Stimulated activated naive B cell treated with anti-CD40 and anti-IgM and Interleukin-4, amounts not matched to agents 10 μg/mL and 1 μg/mL and 100 μg/mL, for 72 hours (primary cell): Measurements from ENCODE around the gene SDCCAG8.
"Not testable (repeated sequence)": the region's sequence is repeated elsewhere in the genome, so short reads cannot be mapped to it uniquely, and the experiment has no call there.

Experiments used
- ATAC-seq, 2 donors: fragments of 150-1000 bp; cut with Tn5 transposase; replicated peaks; 2 replicates each; pipeline ENCODE4 v1.10.0; 2021; ENCODE audit warnings: moderate library complexity in 1 of 2
- DNase-seq: peaks from one replicate; pipeline ENCODE4 v3.0.0; 2021
- H3K27ac Mint-ChIP-seq: one replicate; pipeline ENCODE4 v1.8.0; 2022; ENCODE audit warnings: mild to moderate bottlenecking, mixed read lengths
- H3K27me3 Mint-ChIP-seq, 2 donors: one replicate each; pipeline ENCODE4 v1.8.0; 2022; ENCODE audit warnings: mixed read lengths in 2 of 2
- H3K36me3 Mint-ChIP-seq, 2 donors: one replicate each; pipeline ENCODE4 v1.8.0; 2022; ENCODE audit warnings: mixed read lengths in 2 of 2, mild to moderate bottlenecking in 1 of 2
- H3K4me1 Mint-ChIP-seq, 2 donors: one replicate each; pipeline ENCODE4 v1.8.0; 2022; ENCODE audit warnings: mixed read lengths in 2 of 2, mild to moderate bottlenecking in 1 of 2
- H3K4me3 Mint-ChIP-seq, 2 donors: one replicate each; pipeline ENCODE4 v1.8.0; 2022; ENCODE audit warnings: mild to moderate bottlenecking in 2 of 2, mixed read lengths in 2 of 2, moderate library complexity in 1 of 2
- H3K9me3 Mint-ChIP-seq, 2 donors: one replicate each; pipeline ENCODE4 v1.8.0; 2022; ENCODE audit warnings: mixed read lengths in 2 of 2, mild to moderate bottlenecking in 1 of 2

Gene SDCCAG8

DNA sequence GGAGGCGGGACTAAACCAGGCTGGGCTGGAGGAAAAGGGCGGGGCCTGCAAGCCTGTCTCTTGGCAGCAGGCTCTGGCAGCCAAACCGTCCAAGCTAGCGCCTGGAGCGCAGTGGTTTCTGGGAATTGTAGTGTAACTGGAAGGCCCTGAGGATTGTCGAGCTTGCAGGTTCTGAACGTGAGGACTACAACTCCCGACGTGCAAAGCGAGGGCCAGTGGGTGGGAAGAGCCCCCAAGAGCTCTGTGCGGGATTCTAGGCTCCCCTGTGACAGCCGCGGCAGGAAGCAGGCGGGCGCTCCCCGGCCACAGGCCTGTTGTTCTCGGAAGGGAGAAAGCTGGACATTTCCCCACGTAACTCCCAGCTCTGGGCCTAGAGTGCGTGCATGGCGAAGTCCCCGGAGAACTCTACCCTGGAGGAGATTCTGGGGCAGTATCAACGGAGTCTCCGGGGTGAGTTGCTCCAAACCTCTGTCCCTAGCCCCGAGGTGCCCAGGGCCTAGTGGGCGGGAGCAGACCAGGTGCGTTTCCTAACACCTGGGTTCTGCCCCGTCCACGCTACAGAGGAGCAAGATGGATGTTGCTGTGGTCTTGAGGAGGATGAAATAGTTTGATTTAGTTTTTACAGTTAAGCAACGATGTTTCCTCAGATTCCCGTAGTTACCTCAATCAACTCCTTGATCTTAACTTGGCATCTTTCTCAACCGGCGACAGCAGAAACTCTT, at the start of gene SDCCAG8:
Gene SDCCAG8, plus strand, starts transcription at position 251 of the 722 bp plus-strand sequence. Its CDS starts 133 bp downstream, at position 384.
- Mint-ChIP-seq H3K36me3 (peaks cover 7 to 14% of the 10 kb centered on the region in 2 donors), H3K27ac (peak within 1 kb of the TSS; percentile 98), H3K4me3 (peak within 1 kb of the TSS; percentile 93 to 95), H3K9me3 (no peaks in the 10 kb centered on the region), H3K27me3 (no peaks in the 10 kb centered on the region), H3K4me1 (peaks cover 9 to 18% of the 10 kb centered on the region in 2 donors)
- ATAC-seq (peak; percentile 80), DNase-seq (peak; percentile 97)

DNA sequence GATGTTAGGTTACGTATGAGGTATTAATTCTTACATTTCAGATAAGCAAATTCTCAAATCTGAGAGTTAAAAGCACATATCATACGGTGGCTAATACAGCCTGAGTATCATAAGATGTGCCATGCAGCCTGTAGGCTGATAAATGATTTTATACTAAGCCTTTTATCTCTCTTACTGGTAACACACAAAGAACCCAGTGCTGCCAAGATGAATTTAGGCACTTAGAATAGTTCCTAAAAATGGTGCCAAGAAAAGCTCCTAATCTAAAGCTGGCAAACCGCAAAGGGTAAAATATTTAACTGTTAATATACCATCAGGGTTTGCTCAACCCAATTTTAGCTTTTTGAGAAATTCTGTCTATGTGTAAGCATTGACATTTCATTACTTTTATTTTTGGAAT, 43.9 kb upstream of the SDCCAG8 start:
- not testable (repeated sequence) for DNase-seq, H3K9me3 Mint-ChIP-seq, H3K4me3 Mint-ChIP-seq, H3K27ac Mint-ChIP-seq, ATAC-seq, H3K4me1 Mint-ChIP-seq, H3K27me3 Mint-ChIP-seq
- peaks cover 25 to 34% of the 10 kb centered on the region in 2 donors for H3K36me3 Mint-ChIP-seq

DNA sequence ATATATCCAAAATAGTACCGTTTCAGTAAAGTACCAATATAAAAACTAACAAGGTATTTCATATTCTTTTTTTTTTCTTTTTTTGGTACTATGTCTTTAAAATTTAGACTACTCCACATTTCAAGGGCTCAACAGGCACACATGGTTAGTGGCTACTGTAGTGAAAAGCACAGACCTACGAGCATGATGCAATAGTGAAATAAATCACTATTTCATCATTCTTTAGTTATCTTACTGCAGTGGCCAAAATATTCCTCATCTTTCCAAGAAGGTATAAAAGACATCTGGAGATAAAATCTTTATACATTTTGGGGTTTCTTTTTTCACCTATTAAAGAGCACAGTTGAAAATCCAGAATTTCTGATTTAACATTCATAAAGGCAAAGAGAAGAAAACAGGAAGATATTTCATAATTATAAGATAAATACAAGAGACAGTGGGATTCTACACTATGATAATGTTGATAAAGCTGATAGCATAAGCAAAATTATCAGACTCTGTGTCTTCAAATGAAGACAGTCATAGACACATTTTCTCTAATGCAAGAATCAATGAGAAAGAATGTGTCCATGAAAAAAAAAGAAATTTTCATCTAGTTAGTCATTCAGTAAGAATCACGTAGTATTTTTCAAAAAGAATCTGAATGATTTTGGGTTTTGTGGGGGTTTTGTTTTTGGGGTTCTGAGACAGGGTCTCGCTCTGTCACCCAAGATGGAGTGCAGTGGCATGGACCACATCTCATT, 42.6 kb upstream of the SDCCAG8 start:
- DNase-seq (no peak), ATAC-seq (no peak)
- Mint-ChIP-seq H3K27me3 (no peaks in the 10 kb centered on the region), H3K4me1 (peaks cover 10 to 12% of the 10 kb centered on the region in 2 donors), H3K4me3 (no peak overlapping the region), H3K9me3 (peaks cover 0 to 2% of the 10 kb centered on the region in 2 donors), H3K27ac (no peak overlapping the region), H3K36me3 (peaks cover 26 to 34% of the 10 kb centered on the region in 2 donors)

DNA sequence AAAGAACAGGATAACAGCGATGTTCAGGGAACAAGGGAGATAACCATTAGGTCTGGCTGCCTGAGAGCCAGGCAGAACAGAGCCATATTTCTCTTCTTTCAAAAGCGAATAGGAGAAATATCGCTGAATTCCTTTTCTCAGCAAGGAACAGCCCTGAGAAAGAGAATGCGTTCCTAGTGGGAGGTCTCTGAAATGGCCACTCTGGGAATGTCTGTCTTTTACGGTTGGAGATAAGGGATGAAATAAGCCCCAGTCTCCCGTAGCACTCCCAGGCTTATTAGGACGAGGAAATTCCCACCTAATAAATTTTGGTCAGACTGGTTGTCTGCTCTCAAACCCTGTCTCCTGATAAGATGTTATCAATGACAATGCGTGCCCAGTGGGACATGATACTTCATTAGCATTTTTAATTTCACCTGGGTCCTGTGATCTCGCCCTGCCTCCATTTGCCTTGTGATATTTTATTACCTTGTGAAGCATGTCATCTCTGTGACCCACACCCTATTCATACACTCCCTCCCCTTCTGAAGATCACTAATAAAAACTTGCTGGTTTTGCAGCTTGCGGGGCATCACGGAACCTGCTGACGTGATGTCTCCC, 40.5 kb upstream of the SDCCAG8 start:
- Mint-ChIP-seq H3K4me1 (peaks cover 10 to 23% of the 10 kb centered on the region in 2 donors), H3K36me3 (peaks cover 35 to 39% of the 10 kb centered on the region in 2 donors)
- DNase-seq, H3K4me3 Mint-ChIP-seq, H3K9me3 Mint-ChIP-seq, ATAC-seq, H3K27me3 Mint-ChIP-seq, H3K27ac Mint-ChIP-seq: not testable (repeated sequence)

DNA sequence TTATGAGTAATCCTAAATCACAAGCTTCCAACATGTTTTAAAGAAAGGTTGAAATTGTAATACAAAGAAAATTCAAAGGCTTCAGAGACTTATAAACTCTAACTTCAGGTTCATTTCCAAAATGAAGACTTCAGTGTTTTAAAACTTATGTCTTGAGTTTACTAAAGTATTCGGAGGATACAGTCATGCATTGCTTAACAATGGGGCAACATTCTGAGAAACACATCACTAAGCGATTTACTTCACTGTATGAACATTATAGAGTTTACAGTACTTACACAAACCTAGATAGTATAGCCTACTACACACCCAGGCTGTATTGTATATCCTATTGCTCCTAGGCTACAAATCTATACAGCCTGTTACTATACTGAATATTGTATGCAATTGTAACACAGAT, 39.1 kb upstream of the SDCCAG8 start:
- H3K27ac Mint-ChIP-seq = no peak overlapping the region
- peaks cover 0 to 2% of the 10 kb centered on the region in 2 donors for H3K9me3 Mint-ChIP-seq
- peaks cover 10 to 23% of the 10 kb centered on the region in 2 donors for H3K4me1 Mint-ChIP-seq

DNA sequence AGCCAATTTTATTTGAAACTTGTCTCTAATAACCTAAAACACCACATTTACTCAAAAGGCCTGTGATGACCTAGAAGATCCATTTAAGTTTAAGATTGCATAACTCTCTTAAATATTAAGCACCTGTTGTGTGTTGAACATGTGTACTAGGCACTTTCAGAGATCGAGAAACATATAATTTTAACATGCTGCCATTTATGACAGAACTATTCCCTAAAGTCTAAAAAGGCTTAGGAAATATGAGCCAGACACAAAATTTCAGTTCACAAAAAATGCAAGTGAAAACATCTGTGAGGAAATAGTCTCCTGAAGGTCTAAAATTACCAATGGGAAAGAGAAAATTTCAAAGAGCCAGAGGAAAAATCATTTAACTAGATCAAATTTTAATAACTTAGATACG, 38.5 kb upstream of the SDCCAG8 start:
- Mint-ChIP-seq H3K4me3 (no peak overlapping the region), H3K9me3 (peaks cover 0 to 2% of the 10 kb centered on the region in 2 donors), H3K36me3 (peaks cover 46 to 47% of the 10 kb centered on the region in 2 donors), H3K27me3 (no peaks in the 10 kb centered on the region), H3K4me1 (peaks cover 10 to 23% of the 10 kb centered on the region in 2 donors), H3K27ac (no peak overlapping the region)
- ATAC-seq (no peak), DNase-seq (no peak)

More for the DNA sequence above, 39.1 kb upstream of the SDCCAG8 start:
- no peak for DNase-seq
- Mint-ChIP-seq H3K27me3 (no peaks in the 10 kb centered on the region), H3K4me3 (no peak overlapping the region), H3K36me3 (peaks cover 43 to 45% of the 10 kb centered on the region in 2 donors)
- no peak for ATAC-seq

DNA sequence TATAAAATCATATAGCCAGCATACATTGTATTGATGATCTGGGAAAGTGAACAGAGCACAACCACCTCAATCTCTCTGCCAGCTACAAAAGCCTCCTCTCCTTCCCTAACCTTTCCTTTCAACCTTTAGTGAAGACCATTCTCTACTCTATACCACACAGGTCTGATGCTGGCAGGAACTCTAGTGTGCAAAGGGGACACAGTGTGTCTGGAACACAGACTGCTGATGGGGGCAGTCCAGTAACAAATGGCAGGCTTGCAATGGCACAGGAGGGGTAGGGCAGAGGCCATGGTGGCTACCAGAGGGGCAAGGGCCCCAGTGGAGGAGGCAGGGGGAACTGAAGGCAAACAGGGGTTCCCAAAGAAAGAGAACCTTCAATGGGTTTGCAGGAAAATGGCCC, 37.8 kb upstream of the SDCCAG8 start:
- H3K4me3 Mint-ChIP-seq = no peak overlapping the region
- no peak for DNase-seq
- H3K9me3 Mint-ChIP-seq = peaks cover 0 to 2% of the 10 kb centered on the region in 2 donors
- ATAC-seq = no peak
- H3K36me3 Mint-ChIP-seq = peaks cover 48% of the 10 kb centered on the region in 2 donors
- H3K27me3 Mint-ChIP-seq = no peaks in the 10 kb centered on the region
- peak overlapping the region; percentile 47 for H3K27ac Mint-ChIP-seq
- H3K4me1 Mint-ChIP-seq = peaks cover 7 to 23% of the 10 kb centered on the region in 2 donors

DNA sequence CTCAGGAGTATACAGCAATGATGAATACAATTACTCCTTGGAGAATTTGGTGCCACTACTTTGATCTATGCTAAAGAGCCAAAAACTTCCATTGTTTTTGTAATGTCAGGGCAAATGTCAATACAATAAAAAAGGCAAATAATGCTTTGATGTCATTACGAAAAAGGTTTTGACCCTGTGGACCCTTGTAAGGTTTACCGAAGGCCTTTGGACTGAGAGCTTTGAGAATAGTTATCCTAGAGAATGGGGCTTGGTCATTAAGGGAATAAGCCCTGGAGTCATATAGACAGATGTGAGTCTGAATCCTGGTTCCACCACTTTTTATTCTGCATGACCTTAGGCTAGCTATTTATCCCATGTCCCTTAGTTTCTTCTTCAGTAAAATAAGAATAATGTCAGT, 28.2 kb upstream of the SDCCAG8 start:
- no peak for ATAC-seq
- Mint-ChIP-seq H3K4me1 (peaks cover 2 to 19% of the 10 kb centered on the region in 2 donors), H3K9me3 (peaks cover 12 to 15% of the 10 kb centered on the region in 2 donors), H3K27ac (no peak overlapping the region), H3K4me3 (no peak overlapping the region), H3K27me3 (no peaks in the 10 kb centered on the region), H3K36me3 (peaks cover 39 to 59% of the 10 kb centered on the region in 2 donors)
- no peak for DNase-seq

DNA sequence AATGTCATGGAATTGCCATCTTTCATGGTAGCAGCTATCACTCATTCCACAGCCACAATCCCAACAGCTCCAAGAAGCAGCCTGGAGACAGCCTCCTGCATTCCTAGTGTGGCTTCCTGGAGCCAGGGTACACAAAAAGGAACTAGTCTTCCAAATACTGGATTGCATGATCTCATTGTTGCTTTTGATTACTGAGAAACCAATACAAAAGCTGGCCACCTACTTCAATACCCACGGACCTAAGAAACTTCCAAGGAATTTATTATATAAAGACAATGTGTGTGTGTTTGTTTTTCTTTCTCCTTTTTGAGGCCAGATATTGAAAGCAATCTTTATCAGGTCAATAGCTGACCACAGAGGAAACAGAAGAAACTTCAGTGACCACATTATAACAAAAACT, 26.3 kb upstream of the SDCCAG8 start:
- H3K36me3 Mint-ChIP-seq = peaks cover 36 to 50% of the 10 kb centered on the region in 2 donors
- DNase-seq (no peak), ATAC-seq (no peak)
- H3K9me3 Mint-ChIP-seq = peaks cover 12 to 16% of the 10 kb centered on the region in 2 donors
- no peaks in the 10 kb centered on the region for H3K27me3 Mint-ChIP-seq
- peaks cover 2 to 19% of the 10 kb centered on the region in 2 donors for H3K4me1 Mint-ChIP-seq
- H3K4me3 Mint-ChIP-seq = no peak overlapping the region
- no peak overlapping the region for H3K27ac Mint-ChIP-seq

DNA sequence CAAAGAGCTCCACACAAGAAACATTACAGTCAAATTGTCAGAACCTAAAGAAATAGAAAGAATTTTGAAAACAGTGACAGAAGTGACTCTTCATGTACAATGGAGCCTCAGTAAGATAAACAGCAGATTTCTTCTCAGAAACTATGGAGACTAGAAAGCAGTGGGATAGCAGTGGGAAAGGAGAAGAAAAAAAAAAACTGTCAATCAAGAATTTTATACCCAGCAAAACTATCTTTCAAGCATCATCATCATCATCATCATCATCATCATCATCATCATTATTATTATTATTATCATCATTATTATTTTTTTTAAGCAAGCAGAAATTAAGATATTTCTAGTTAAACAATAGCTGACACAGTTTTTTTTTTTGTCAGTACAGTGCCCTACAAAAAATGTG, 24.9 kb upstream of the SDCCAG8 start:
- Mint-ChIP-seq H3K4me1 (peaks cover 4 to 27% of the 10 kb centered on the region in 2 donors), H3K27me3 (no peaks in the 10 kb centered on the region), H3K27ac (peak overlapping the region; percentile 78), H3K4me3 (peak overlapping the region in 1 of 2 donors; percentile 20), H3K36me3 (peaks cover 37 to 55% of the 10 kb centered on the region in 2 donors), H3K9me3 (peaks cover 12 to 16% of the 10 kb centered on the region in 2 donors)
- no peak for DNase-seq
- ATAC-seq = no peak

DNA sequence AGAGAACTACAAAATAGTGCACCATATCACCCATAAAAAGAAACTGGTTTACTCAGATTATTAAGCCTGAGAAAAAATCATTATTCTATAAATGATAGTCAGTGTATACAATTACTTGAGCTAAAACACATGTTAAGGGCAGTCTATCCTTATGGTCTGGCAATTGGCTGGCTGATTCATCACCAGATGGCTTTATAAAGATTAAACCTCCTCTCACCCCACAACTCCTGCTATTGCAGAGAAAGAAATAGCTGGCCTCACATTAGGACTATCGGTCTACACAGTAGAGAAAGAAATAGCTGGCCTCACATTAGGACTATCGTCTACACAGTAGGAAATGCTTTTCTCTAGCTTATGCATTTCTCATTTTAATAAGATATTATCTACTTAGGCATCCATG, 21.9 kb upstream of the SDCCAG8 start:
- Mint-ChIP-seq H3K4me3 (no peak overlapping the region), H3K27ac (no peak overlapping the region), H3K36me3 (peaks cover 38 to 55% of the 10 kb centered on the region in 2 donors), H3K4me1 (peaks cover 13 to 42% of the 10 kb centered on the region in 2 donors), H3K9me3 (peaks cover 15 to 16% of the 10 kb centered on the region in 2 donors), H3K27me3 (no peaks in the 10 kb centered on the region)
- ATAC-seq (no peak), DNase-seq (no peak)

DNA sequence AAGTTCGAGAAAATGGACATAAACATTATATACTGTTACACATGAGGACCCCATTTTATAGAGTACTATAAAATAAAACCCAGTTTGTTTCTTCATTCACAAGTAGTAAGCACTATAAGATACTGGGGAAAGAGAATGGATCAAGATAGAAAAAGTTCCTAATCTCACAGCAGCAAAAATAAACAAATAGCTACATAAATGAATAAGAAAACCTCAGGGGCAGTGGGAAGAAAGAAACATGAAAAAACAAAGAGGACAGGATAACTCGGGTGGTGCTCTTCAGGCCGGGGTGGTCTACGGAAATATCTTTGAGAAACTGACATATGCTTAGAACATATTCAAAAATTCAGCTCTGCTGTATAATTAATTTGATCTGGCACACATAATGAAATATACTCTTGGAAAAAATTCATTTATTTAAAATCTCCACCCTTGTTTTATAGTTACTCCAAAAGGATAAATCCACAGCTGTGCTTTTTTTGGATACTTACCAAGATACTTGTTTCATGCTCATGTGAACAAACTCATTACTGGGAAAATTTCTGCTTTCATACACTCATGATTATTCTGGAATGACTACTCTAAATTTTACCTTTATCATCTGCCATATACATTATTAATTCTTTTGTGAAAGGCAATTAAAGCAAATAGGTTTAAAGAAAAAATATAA, 20.7 kb upstream of the SDCCAG8 start:
- DNase-seq (no peak), ATAC-seq (no peak)
- Mint-ChIP-seq H3K9me3 (peaks cover 16 to 18% of the 10 kb centered on the region in 2 donors), H3K4me1 (peaks cover 18 to 45% of the 10 kb centered on the region in 2 donors), H3K27ac (no peak overlapping the region), H3K4me3 (no peak overlapping the region), H3K27me3 (no peaks in the 10 kb centered on the region), H3K36me3 (peaks cover 32 to 53% of the 10 kb centered on the region in 2 donors)

DNA sequence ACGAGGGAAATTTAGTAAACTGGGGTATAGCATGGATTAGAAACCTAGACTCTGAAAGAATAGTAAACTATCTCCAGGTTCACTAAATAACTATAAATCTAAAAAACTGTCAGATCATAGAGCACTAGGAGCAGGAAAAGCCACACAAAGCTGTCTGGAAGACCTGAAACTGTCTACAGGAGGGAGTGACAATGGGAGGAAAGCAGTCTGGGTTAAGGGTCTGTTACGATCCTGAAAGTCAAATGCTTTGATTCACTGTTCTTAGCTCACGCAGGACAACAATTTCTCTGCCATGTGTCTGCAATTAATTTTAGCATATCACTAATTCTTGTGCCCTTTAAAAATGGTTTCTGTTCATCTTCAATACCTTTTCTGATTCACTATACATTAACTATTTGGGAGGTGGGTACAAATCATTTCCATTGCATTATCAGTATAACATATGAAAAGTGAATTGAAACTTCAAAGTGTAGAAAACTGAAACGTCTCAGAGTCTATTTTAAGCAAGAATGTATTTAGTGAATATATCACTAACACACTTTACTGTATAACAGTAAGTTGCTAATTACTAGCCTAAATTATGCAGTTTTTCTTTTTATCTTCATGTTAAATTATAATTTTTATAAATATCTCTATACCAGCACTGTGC, 19.1 kb upstream of the SDCCAG8 start:
- no peaks in the 10 kb centered on the region for H3K27me3 Mint-ChIP-seq
- ATAC-seq (peak; percentile 73 to 93), DNase-seq (no peak)
- H3K4me1 Mint-ChIP-seq = peaks cover 19 to 48% of the 10 kb centered on the region in 2 donors
- peak overlapping the region; percentile 62 for H3K27ac Mint-ChIP-seq
- peaks cover 8 to 11% of the 10 kb centered on the region in 2 donors for H3K9me3 Mint-ChIP-seq
- H3K4me3 Mint-ChIP-seq = peak overlapping the region; percentile 48 to 54
- H3K36me3 Mint-ChIP-seq = peaks cover 24 to 50% of the 10 kb centered on the region in 2 donors
